HUES64 (cell line): Measurements from ENCODE around the gene PRKAR1B.

Experiments used
- H3K27ac ChIP-seq: 2 replicates; pipeline ENCODE4 v1.7.0; 2013; ENCODE audit warnings: low read depth, low read length, inconsistent platforms
- H3K27me3 ChIP-seq: 2 replicates; pipeline ENCODE4 v1.6.1; 2013; ENCODE audit warnings: mild to moderate bottlenecking, low read length; ENCODE audit not compliant: insufficient read depth
- H3K36me3 ChIP-seq: 2 replicates; pipeline ENCODE4 v1.6.1; 2013; ENCODE audit warnings: mild to moderate bottlenecking, low read length; ENCODE audit not compliant: insufficient read depth
- H3K4me1 ChIP-seq: 2 replicates; pipeline ENCODE4 v1.6.1; 2013; ENCODE audit warnings: mild to moderate bottlenecking, low read length, moderate library complexity; ENCODE audit not compliant: insufficient read depth
- H3K4me3 ChIP-seq: 2 replicates; pipeline ENCODE4 v1.5.1; 2013; ENCODE audit warnings: mild to moderate bottlenecking, low read length, moderate library complexity
- H3K9ac ChIP-seq: 2 replicates; pipeline ENCODE4 v1.6.1; 2013; ENCODE audit warnings: mild to moderate bottlenecking, low read depth, low read length
- H3K9me3 ChIP-seq: 2 replicates; pipeline ENCODE4 v1.6.1; 2013; ENCODE audit warnings: low read depth, low read length; ENCODE audit not compliant: insufficient read depth
- WGBS: fragments of 150-250, 120-280 bp; methylation state at CpG from one replicate; pipeline ENCODE4 v1.1.7; 2013; ENCODE audit warnings: missing lambda C conversion rate; 5-methylcytosine and 5-hydroxymethylcytosine counted together

Gene PRKAR1B

GRCh38 chr7:597348-598178, 129.5 kb downstream of the PRKAR1B start:
- Histone ChIP-seq H3K4me1 (no peaks in the 10 kb centered on the region), H3K36me3 (peaks cover 6% of the 10 kb centered on the region; the same call in 1 of the 2 replicates), H3K27ac (no peak overlapping the region), H3K9ac (no peak overlapping the region), H3K9me3 (no peaks in the 10 kb centered on the region), H3K27me3 (no peaks in the 10 kb centered on the region), H3K4me3 (no peak overlapping the region)
- WGBS: 97% methylated on average over 35 of the region's 35 CpGs

- Histone ChIP-seq H3K36me3 (peaks cover 6% of the 10 kb centered on the region; the same call in 1 of the 2 replicates), H3K27me3 (no peaks in the 10 kb centered on the region), H3K27ac (no peak overlapping the region), H3K9ac (no peak overlapping the region), H3K9me3 (no peaks in the 10 kb centered on the region), H3K4me1 (no peaks in the 10 kb centered on the region), H3K4me3 (no peak overlapping the region)
- 94% methylated on average over 17 of the region's 17 CpGs for WGBS
Measured at GRCh38 chr7:596819-597182, 130.3 kb downstream of the PRKAR1B start.

GRCh38 chr7:596071-596818, 130.8 kb downstream of the PRKAR1B start:
- no peaks in the 10 kb centered on the region for H3K4me1 ChIP-seq
- 95% methylated on average over 30 of the region's 30 CpGs for WGBS

GRCh38 chr7:595621-596010, 131.5 kb downstream of the PRKAR1B start:
- H3K27ac ChIP-seq: no peak overlapping the region
- WGBS: 94% methylated on average over 9 of the region's 10 CpGs
- no peaks in the 10 kb centered on the region for H3K9me3 ChIP-seq
- H3K27me3 ChIP-seq: no peaks in the 10 kb centered on the region
- H3K4me1 ChIP-seq: no peaks in the 10 kb centered on the region
- no peak overlapping the region for H3K9ac ChIP-seq
- H3K36me3 ChIP-seq: peaks cover 6% of the 10 kb centered on the region; the same call in 1 of the 2 replicates
- no peak overlapping the region for H3K4me3 ChIP-seq

More at GRCh38 chr7:596071-596818, 130.8 kb downstream of the PRKAR1B start:
- H3K9me3 ChIP-seq: no peaks in the 10 kb centered on the region
- H3K4me3 ChIP-seq: no peak overlapping the region
- no peak overlapping the region for H3K27ac ChIP-seq
- H3K36me3 ChIP-seq: peaks cover 6% of the 10 kb centered on the region; the same call in 1 of the 2 replicates
- H3K27me3 ChIP-seq: no peaks in the 10 kb centered on the region
- H3K9ac ChIP-seq: no peak overlapping the region

DNA sequence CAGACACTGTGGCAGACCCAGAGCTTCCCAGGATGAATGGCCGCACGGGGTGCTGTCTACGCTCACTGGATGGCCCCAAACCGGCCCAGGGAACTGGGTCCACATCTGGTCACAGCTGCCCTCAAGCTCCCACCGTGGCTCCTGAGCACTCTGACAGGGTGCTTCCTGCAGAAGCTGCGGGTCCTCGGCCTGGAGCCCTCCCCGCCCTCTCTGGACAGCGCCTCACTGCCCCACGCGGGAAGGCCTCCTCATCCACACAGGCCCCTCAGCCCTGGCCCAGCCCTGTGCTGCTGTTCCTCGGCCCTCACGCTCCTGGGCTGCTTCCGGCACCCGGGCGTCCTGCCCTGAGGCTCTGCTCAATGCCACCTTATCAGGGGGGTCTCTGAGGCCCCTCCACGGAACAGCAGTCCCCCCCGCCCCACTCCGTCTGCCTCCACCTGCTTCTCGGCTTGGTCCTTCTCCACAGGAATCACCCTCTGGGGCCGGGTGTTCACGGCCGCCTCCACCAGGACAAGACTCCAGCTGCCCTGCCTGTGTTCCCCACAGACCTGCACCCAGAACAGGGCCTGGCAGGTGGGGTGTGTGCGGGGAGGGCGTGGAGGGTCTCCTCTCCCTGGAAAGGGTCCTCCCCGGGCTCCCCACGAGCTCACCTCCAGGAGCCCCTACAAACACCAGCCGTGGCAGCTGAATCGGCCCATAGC, 132.0 kb downstream of the PRKAR1B start:
- Histone ChIP-seq H3K27ac (no peak overlapping the region), H3K9me3 (no peaks in the 10 kb centered on the region), H3K4me3 (no peak overlapping the region), H3K36me3 (peaks cover 7% of the 10 kb centered on the region), H3K4me1 (no peaks in the 10 kb centered on the region), H3K27me3 (no peaks in the 10 kb centered on the region), H3K9ac (no peak overlapping the region)
- WGBS: 95% methylated on average over 29 of the region's 29 CpGs

GRCh38 chr7:594212-594913, 132.7 kb downstream of the PRKAR1B start:
- Histone ChIP-seq H3K9me3 (no peaks in the 10 kb centered on the region), H3K27ac (no peak overlapping the region), H3K36me3 (peaks cover 14% of the 10 kb centered on the region), H3K4me1 (no peaks in the 10 kb centered on the region), H3K4me3 (no peak overlapping the region), H3K9ac (no peak overlapping the region), H3K27me3 (no peaks in the 10 kb centered on the region)
- 97% methylated on average over 16 of the region's 16 CpGs for WGBS

DNA sequence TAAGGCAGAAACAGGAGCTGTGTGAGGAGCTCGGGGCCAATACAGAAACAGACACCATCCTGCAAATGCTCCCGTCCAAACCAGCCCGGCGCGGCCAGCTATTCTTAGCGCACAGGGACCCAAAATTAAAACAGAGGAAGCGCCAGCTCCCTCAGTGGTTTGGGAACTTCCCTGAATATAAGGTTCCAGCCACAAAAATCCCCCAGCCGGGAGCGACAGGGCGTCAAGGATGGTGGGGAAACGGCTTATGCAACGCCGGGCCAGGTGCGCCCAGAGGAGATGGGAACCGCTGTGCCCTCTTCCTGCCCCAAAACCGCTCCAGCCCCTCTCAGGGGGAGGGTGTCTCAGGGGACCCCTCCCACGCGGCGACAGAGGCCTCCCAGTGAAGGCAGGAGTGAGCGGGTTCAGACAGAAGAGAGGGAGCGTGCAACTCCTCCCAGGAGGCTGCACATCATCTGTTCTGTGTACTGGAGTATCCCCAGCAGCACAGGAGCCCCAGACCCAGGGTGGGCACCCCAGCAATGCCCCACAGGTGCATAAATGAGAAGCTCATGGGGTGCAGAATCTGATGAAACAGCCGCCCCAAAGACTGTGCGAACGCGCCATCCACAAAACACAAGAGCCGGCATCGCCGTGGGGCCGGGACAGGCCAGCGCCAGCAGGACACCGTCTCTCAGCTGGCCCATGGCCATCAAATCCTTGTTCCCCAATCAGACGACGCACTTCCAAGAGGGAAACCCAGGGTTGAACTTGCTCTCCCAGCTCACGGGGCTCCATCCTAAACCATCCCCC, 133.6 kb downstream of the PRKAR1B start:
- 94% methylated on average over 34 of the region's 34 CpGs for WGBS
- no peaks in the 10 kb centered on the region for H3K4me1 ChIP-seq
- no peak overlapping the region for H3K27ac ChIP-seq
- H3K9ac ChIP-seq: no peak overlapping the region
- H3K27me3 ChIP-seq: no peaks in the 10 kb centered on the region
- no peak overlapping the region for H3K4me3 ChIP-seq
- no peaks in the 10 kb centered on the region for H3K9me3 ChIP-seq
- H3K36me3 ChIP-seq: peaks cover 22% of the 10 kb centered on the region

- Histone ChIP-seq H3K27me3 (no peaks in the 10 kb centered on the region), H3K4me3 (no peak overlapping the region), H3K36me3 (peaks cover 32% of the 10 kb centered on the region), H3K4me1 (no peaks in the 10 kb centered on the region), H3K9me3 (no peaks in the 10 kb centered on the region), H3K27ac (no peak overlapping the region), H3K9ac (no peak overlapping the region)
- WGBS: 95% methylated on average over 42 of the region's 42 CpGs
Measured at GRCh38 chr7:591856-592628, 135.0 kb downstream of the PRKAR1B start.

GRCh38 chr7:590731-591551, 136.1 kb downstream of the PRKAR1B start:
- Histone ChIP-seq H3K27ac (no peak overlapping the region), H3K36me3 (peaks cover 31% of the 10 kb centered on the region), H3K9me3 (no peaks in the 10 kb centered on the region), H3K4me3 (no peak overlapping the region), H3K27me3 (no peaks in the 10 kb centered on the region), H3K9ac (no peak overlapping the region), H3K4me1 (no peaks in the 10 kb centered on the region)
- WGBS: 91% methylated on average over 45 of the region's 45 CpGs
